Right kidney (tissue), 1 donor: ENCODE results near the gene HYAL2.
A peak's percentile ranks its signal among the peaks of the same experiment; 100 is the strongest.

ENCODE experiments used
- DNase-seq: peaks from one replicate; pipeline ENCODE4 v3.0.0-alpha.2; 2016

Gene HYAL2

GRCh38 chr3:50331364-50331907 lies 8.9 kb upstream of the HYAL2 start:
- no peak for DNase-seq

GRCh38 chr3:50330330-50330729 lies 7.8 kb upstream of the HYAL2 start:
- DNase-seq = no peak

- peak; percentile 85 for DNase-seq
Observed at GRCh38 chr3:50327943-50328691, 5.6 kb upstream of the HYAL2 start, which contains the start of gene TUSC2. TUSC2 (minus strand) TSS chr3:50328223; CDS start chr3:50328099, 124 bp downstream.

- no peak for DNase-seq
Observed at GRCh38 chr3:50327129-50327528, 4.6 kb upstream of the HYAL2 start.

- no peak for DNase-seq
Observed at GRCh38 chr3:50326182-50326541, 3.6 kb upstream of the HYAL2 start.

GRCh38 chr3:50325497-50326181 lies 3.1 kb upstream of the HYAL2 start:
- DNase-seq = no peak

GRCh38 chr3:50325113-50325480 lies 2.6 kb upstream of the HYAL2 start:
- DNase-seq = no peak

GRCh38 chr3:50324351-50325112 lies 2.0 kb upstream of the HYAL2 start:
- DNase-seq = no peak

GRCh38 chr3:50323614-50324199 lies 1.2 kb upstream of the HYAL2 start:
- no peak for DNase-seq

- DNase-seq = no peak
Observed at GRCh38 chr3:50323092-50323600, 601 bp upstream of the HYAL2 start.

GRCh38 chr3:50322115-50322385 lies 495 bp downstream of the HYAL2 start:
- no peak for DNase-seq

GRCh38 chr3:50321336-50322114 lies 1.0 kb downstream of the HYAL2 start:
- DNase-seq = peak; percentile 100

- peak; percentile 99 for DNase-seq
Observed at GRCh38 chr3:50320853-50321335, 1.7 kb downstream of the HYAL2 start.

- no peak for DNase-seq
Observed at GRCh38 chr3:50319894-50320625, 2.5 kb downstream of the HYAL2 start.

- no peak for DNase-seq
Observed at GRCh38 chr3:50319181-50319893, 3.2 kb downstream of the HYAL2 start.

- DNase-seq = no peak
Observed at GRCh38 chr3:50318615-50319014, 3.9 kb downstream of the HYAL2 start.

- DNase-seq = no peak
Observed at GRCh38 chr3:50318163-50318562, 4.4 kb downstream of the HYAL2 start.

GRCh38 chr3:50317300-50317699 lies 5.2 kb downstream of the HYAL2 start:
- no peak for DNase-seq

- DNase-seq = no peak
Observed at GRCh38 chr3:50316657-50317242, 5.8 kb downstream of the HYAL2 start.

- no peak for DNase-seq
Observed at GRCh38 chr3:50314816-50315215, 7.7 kb downstream of the HYAL2 start.
